ENCODE data around the gene ATF6B. TPM values are rescaled to one million over a fixed set of nuclear protein-coding genes. Genes with fewer than 3 reads are reported as not detected.

ATF6B gene
- total and polyA plus RNA-seq, 2 of the 13 experiments (the other 11 are each of a cell fraction or from before 2014, with no cell fraction given), result 18.1 to 44.0 TPM

DNA sequence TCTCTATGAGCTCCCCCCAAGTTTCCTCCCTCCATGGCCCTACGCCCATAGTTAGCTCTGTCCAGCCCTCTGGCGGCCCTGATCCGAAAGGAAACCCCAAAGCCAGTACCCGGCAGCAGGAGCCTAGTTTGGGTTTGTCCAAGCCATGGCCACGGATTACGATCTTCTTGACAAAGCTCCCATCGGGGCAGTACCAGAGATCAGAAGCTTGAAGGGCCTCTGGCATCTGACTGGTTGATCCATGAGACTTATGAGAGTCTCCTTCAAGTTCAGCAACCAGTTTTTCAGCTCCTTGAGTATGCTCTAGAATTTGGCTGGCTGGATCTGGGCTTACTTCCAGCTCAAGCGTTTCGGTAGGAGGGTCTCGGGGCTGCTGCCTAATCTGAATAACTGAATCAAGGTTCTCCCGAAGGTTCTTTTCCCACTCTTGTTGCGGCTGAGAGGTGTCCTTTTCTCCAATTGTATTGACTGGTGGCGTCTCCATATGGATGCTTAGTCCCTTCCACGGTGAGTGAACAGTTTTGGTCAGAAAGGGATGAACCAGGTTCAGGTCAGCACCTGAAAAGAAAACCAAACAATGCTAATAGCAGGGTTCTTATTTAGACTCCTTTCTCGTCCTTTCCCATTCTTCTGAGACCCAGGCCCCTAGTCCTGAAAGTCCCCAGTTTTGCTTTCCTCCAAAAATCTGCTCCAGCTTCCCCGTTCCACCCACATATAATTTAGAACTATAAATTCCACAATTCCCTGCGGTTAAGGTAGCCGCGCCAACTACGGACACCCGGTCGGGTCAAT, 1.4 kb upstream of the ATF6B start (continued):
- TF ChIP-seq SRY (CRISPR knock-in tag; IDR thresholded peaks at IDR 0.05), result 0 out of 2 replicates have a peak, but pooled peaks have one; percentile 41
- TF ChIP-seq, protein P1, sequence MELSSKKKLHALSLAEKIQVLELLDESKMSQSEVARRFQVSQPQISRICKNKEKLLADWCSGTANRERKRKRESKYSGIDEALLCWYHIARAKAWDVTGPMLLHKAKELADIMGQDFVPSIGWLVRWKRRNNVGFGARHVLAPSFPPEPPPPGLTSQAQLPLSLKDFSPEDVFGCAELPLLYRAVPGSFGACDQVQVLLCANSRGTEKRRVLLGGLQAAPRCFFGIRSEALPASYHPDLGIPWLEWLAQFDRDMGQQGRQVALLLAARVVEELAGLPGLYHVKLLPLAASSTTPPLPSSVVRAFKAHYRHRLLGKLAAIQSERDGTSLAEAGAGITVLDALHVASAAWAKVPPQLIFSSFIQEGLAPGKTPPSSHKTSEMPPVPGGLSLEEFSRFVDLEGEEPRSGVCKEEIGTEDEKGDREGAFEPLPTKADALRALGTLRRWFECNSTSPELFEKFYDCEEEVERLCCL (CRISPR knock-in tag; IDR thresholded peaks at IDR 0.05; ENCODE audit: borderline replicate concordance), result no peak
- TF ChIP-seq, protein P2, sequence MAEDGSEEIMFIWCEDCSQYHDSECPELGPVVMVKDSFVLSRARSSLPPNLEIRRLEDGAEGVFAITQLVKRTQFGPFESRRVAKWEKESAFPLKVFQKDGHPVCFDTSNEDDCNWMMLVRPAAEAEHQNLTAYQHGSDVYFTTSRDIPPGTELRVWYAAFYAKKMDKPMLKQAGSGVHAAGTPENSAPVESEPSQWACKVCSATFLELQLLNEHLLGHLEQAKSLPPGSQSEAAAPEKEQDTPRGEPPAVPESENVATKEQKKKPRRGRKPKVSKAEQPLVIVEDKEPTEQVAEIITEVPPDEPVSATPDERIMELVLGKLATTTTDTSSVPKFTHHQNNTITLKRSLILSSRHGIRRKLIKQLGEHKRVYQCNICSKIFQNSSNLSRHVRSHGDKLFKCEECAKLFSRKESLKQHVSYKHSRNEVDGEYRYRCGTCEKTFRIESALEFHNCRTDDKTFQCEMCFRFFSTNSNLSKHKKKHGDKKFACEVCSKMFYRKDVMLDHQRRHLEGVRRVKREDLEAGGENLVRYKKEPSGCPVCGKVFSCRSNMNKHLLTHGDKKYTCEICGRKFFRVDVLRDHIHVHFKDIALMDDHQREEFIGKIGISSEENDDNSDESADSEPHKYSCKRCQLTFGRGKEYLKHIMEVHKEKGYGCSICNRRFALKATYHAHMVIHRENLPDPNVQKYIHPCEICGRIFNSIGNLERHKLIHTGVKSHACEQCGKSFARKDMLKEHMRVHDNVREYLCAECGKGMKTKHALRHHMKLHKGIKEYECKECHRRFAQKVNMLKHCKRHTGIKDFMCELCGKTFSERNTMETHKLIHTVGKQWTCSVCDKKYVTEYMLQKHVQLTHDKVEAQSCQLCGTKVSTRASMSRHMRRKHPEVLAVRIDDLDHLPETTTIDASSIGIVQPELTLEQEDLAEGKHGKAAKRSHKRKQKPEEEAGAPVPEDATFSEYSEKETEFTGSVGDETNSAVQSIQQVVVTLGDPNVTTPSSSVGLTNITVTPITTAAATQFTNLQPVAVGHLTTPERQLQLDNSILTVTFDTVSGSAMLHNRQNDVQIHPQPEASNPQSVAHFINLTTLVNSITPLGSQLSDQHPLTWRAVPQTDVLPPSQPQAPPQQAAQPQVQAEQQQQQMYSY (CRISPR knock-in tag; IDR thresholded peaks at IDR 0.05), result 0 out of 2 replicates have a peak, but pooled peaks have one; percentile 17
- TF ChIP-seq RBM39 (IDR thresholded peaks at IDR 0.05; ENCODE audit: low read depth, low read length, poor library complexity, severe bottlenecking), result no peak
- TF ChIP-seq KLF11 (CRISPR knock-in tag; IDR thresholded peaks at IDR 0.05), result 0 out of 2 replicates have a peak, but pooled peaks have one; percentile 15
- peak; percentile 5 for TF ChIP-seq TEAD3 (CRISPR knock-in tag; optimal IDR thresholded peaks at IDR 0.05; ENCODE audit: borderline replicate concordance)
- TF ChIP-seq, protein P3, sequence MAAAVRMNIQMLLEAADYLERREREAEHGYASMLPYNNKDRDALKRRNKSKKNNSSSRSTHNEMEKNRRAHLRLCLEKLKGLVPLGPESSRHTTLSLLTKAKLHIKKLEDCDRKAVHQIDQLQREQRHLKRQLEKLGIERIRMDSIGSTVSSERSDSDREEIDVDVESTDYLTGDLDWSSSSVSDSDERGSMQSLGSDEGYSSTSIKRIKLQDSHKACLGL (CRISPR knock-in tag; IDR thresholded peaks at IDR 0.05), result 0 out of 2 replicates have a peak, but pooled peaks have one; percentile 42
- TF ChIP-seq, protein P4, sequence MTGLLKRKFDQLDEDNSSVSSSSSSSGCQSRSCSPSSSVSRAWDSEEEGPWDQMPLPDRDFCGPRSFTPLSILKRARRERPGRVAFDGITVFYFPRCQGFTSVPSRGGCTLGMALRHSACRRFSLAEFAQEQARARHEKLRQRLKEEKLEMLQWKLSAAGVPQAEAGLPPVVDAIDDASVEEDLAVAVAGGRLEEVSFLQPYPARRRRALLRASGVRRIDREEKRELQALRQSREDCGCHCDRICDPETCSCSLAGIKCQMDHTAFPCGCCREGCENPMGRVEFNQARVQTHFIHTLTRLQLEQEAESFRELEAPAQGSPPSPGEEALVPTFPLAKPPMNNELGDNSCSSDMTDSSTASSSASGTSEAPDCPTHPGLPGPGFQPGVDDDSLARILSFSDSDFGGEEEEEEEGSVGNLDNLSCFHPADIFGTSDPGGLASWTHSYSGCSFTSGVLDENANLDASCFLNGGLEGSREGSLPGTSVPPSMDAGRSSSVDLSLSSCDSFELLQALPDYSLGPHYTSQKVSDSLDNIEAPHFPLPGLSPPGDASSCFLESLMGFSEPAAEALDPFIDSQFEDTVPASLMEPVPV (CRISPR knock-in tag; IDR thresholded peaks at IDR 0.05), result 0 out of 2 replicates have a peak, but pooled peaks have one; percentile 8
- TF ChIP-seq BHLHE40 (IDR thresholded peaks at IDR 0.05; ENCODE audit: low read length), result no peak

All from HepG2 (cell line).